GM19452 (cell line): Measurements from ENCODE around the gene SALL2.

Experiments used
- ATAC-seq: cut with Tn5 transposase; IDR thresholded peaks from one replicate; pipeline ENCODE4 v1.9.1; 2021; ENCODE audit not compliant: unreplicated experiment

SALL2 gene

DNA sequence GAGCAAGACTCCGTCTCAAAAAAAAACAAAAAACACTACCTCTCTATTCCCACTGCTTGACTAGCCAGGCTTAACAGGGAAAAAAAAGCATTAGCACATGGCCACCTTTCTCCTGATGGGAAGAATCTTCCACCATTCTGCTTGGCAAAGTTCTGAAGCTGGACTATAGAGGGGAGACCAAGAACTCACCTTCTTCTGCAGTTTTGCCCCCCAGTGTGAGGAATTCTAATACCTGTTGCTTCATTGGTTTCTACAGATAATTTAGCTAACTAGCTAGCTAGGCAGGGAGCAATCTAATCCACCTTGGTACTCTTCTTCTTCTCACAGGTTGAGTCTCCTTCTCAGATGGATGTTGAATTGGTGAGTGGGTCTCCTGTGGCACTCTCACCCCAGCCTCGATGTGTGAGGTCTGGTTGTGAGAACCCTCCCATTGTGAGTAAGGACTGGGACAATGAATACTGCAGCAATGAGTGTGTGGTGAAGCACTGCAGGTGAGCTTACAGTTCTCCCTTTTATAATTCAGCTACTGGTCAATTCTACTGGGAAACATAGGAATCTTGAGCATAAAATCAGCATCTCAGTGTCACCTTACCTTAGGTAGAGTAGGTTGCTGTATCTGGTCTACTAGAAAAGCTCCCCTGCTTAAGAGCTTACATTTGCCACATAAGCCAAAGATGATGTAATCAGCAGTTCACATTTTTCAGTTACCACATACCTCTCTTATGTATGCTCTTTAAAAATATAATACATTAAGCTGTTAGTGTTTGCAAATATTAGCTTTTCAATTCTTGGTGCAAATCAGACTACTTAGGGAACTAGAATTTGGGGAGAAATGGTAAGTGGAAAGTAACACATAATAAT lies 31.0 kb downstream of the SALL2 start:
- no peak for ATAC-seq

DNA sequence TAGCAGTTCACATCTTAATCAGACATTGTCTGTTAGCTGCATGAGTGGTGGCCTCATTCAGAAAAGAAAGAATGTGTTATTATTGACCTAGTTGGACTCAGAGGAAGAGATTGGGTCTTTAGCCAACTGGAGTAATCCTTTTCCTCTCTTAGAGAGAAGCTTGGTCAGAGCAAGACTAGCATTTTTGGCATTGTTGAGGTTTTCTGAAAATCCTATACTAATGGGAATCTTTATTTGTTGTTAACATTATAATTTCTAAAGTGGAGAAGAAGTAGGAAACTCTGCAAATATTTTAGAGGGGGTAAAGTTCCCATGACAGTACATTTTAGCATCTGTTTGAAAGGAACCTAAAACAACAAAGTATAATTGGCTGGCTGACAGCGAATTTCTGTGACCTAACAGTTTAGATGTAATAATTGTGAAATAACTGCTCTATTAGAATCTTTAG lies 39.5 kb downstream of the SALL2 start:
- ATAC-seq: no peak

DNA sequence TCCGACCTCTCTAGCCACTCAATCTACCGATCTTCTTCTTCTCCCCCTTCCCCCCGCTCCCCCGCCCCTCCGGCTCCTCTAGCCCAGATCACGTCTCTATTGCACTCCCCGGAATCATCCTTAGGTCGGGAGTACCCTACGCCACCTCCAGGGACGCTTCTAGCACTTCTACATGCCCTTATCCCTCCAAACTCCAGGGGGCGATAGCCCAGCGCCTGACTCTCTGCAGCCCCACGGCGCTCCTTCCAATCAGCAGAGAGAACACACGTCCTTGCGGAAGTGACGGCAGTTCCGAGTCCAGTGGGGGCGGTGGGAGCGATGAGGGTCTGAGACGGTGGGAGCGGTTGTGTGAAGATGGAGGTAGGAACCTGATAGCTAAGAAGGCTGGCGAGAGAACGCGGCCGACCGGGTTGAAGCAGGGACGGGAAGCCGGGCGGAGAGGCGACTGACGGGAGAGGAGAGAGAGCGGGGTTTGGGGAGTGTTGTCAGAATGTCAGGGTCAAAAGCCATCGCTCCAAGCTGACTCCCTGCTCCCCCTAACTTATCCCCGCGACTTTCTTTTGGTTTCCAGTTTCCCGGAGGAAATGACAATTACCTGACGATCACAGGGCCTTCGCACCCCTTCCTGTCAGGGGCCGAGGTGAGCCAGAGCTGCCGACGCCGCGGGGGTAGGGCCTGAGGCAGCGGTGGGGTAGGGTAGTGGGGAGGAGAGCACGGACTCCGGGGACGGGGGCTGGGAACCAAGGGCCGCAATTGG lies 49.0 kb downstream of the SALL2 start, which contains the start of the genes RAB2B and TOX4:
RAB2B (minus strand) TSS at position 35 of the 757 bp plus-strand sequence. CDS start 87 bp downstream, outside the sequence.
TOX4 (plus strand) TSS at position 271 of the 757 bp plus-strand sequence; CDS start at position 355, 84 bp downstream.
- ATAC-seq: peak; percentile 100

DNA sequence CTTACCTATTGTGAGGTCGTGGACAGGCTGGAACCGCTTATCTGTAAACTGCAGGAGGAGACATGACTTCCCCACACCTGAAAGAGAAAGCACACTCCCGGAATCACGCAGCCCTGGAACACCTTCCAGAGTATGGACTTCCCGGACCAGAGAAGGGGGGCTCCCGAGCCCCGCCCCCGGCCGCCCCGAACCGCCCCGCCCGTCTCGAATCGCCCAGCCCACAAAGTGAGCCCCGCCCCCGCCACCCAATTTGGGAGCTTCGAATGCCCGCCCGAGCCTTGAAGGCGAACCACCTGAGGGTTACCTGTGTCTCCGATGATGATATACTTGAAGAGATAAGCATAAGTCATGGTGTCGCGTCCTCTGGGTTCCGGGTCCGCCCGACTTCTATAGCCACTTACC lies 49.6 kb downstream of the SALL2 start:
- peak; percentile 23 for ATAC-seq

DNA sequence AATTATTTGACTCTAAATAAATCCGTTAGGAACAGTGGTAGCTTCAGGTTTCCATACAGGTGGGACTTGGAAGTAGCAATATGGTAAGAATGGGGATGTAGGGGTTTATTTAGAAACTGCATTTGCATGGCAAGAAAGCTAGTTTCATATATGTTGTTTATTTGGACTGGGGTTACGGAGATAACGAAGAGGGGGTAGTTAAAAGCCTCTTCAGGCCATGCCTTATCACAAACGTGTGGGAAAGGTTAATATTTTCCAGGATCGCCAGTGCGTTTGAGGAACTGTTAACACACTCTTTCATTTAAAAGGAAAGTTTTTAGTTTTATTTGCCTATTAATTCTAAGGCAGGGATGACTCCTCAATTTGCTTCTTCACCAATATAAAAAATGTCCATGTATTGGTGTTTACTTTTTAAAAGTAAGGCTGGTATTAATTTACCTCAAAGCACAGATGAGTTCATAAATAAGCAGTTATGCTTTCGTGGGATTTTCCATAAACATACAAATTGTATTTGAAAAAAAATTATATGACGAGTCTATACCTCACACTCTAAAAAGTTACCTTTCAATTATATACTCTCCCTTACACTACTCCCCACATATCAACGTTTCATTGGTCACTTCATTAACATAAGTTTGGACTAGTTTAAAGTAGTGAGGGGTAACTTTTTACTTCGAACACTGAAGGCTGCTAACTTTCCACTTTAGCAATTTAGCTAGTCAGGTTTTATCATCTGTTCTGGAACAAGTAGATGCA lies 50.2 kb downstream of the SALL2 start:
- no peak for ATAC-seq
